ENCODE results near the gene MRPL11. TPM values are rescaled to one million over a fixed set of nuclear protein-coding genes. Genes with fewer than 3 reads are reported as not detected.

MRPL11 gene
- total and polyA plus RNA-seq, 2 donors (not counting 3 experiments of a cell fraction or from before 2014, with no cell fraction given): 54.9 to 69.1 TPM

DNA sequence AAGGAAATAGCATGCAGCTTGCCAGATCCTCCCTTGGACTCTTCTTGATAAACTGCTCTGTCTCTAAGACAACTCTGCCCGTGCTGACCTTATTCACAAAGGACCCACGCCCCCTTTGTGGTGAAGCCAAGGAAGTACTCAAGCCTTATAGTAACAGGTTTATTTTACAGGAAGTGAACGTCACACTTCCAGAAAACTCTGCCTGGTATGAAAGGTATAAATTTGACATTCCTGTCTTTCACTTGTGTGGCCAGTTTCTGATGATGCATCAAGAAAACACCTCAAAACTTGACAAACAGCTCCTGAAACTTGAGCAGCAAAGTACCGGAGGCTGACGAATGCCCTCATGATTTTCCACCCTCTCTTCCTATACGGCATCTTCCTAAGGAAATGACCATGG, 15.6 kb upstream of the MRPL11 start:
- H3K4me2 ChIP-seq (ENCODE audit: insufficient read depth, low read length): no peak overlapping the region
- H3K4me1 ChIP-seq (ENCODE audit: control insufficient read depth, extremely low read depth, insufficient read depth, low read length): no peaks in the 10 kb centered on the region
- no peaks in the 10 kb centered on the region for H3K36me3 ChIP-seq (ENCODE audit: control insufficient read depth in 2 of 2, extremely low read depth in 1 of 2, insufficient read depth in 2 of 2, low read length in 2 of 2)
- no peak overlapping the region for H3K9ac ChIP-seq (replicated peaks; ENCODE audit: extremely low read depth, insufficient read depth, low read length)
- H3K27me3 ChIP-seq (ENCODE audit: control insufficient read depth in 2 of 2, insufficient read depth in 2 of 2, low read length in 2 of 2): peaks cover 7 to 10% of the 10 kb centered on the region in 2 experiments
- no peak overlapping the region for H3K27ac ChIP-seq (ENCODE audit: insufficient read depth, low read depth, low read length)
- no TSS peak for BruUV-seq (replicated peaks)
- TF ChIP-seq, protein P1, sequence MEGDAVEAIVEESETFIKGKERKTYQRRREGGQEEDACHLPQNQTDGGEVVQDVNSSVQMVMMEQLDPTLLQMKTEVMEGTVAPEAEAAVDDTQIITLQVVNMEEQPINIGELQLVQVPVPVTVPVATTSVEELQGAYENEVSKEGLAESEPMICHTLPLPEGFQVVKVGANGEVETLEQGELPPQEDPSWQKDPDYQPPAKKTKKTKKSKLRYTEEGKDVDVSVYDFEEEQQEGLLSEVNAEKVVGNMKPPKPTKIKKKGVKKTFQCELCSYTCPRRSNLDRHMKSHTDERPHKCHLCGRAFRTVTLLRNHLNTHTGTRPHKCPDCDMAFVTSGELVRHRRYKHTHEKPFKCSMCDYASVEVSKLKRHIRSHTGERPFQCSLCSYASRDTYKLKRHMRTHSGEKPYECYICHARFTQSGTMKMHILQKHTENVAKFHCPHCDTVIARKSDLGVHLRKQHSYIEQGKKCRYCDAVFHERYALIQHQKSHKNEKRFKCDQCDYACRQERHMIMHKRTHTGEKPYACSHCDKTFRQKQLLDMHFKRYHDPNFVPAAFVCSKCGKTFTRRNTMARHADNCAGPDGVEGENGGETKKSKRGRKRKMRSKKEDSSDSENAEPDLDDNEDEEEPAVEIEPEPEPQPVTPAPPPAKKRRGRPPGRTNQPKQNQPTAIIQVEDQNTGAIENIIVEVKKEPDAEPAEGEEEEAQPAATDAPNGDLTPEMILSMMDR (IDR thresholded peaks at IDR 0.05; ENCODE audit: extremely low read depth in 1 of 2, insufficient read depth in 1 of 2, low read depth in 1 of 2, low read length in 2 of 2): no peak
- TF ChIP-seq MYC (IDR thresholded peaks at IDR 0.05; ENCODE audit: low read depth, low read length) (no peak), POLR2A (IDR thresholded peaks at IDR 0.05; ENCODE audit: low read depth, low read length) (no peak), GATA2 (IDR thresholded peaks at IDR 0.05; ENCODE audit: insufficient read depth, insufficient read length, low read depth, low read length) (no peak), FOS (IDR thresholded peaks at IDR 0.05; ENCODE audit: borderline replicate concordance, insufficient read depth, low read length) (no peak), EZH2 (IDR thresholded peaks at IDR 0.05; ENCODE audit: borderline replicate concordance, low read depth, low read length, severe bottlenecking) (no peak), JUN (IDR thresholded peaks at IDR 0.05; ENCODE audit: borderline replicate concordance, insufficient read depth, insufficient read length, low read depth) (no peak), POLR2AphosphoS5 (IDR thresholded peaks at IDR 0.05; ENCODE audit: insufficient read depth, low read depth, low read length) (no peak)
- TF ChIP-seq, protein P2, sequence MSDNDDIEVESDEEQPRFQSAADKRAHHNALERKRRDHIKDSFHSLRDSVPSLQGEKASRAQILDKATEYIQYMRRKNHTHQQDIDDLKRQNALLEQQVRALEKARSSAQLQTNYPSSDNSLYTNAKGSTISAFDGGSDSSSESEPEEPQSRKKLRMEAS (IDR thresholded peaks at IDR 0.05; ENCODE audit: insufficient read depth, insufficient read length): no peak
- no peak overlapping the region for H3K4me3 ChIP-seq (replicated peaks in 1 of 3; ENCODE audit: insufficient read depth in 1 of 3, low read depth in 1 of 3, low read length in 3 of 3)
- H3K79me2 ChIP-seq (ENCODE audit: control insufficient read depth, insufficient read depth, low read length): no peaks in the 10 kb centered on the region
- no peaks in the 10 kb centered on the region for H4K20me1 ChIP-seq (replicated peaks; ENCODE audit: control insufficient read depth, extremely low read depth, insufficient read depth, low read length)
- CTCF ChIA-PET: interaction anchor here (0.7 to 1.3 kb wide), 2 partner anchors 21 to 224 kb away, joined by 3 read pairs; no protein-coding TSS in a partner anchor
- FAIRE-seq (no peak), DNase-seq (ENCODE audit: low read depth, low spot score) (no peak)
- no peaks in the 10 kb centered on the region for H3K9me3 ChIP-seq (replicated peaks; ENCODE audit: control insufficient read depth, insufficient read depth, low read length)
- dilution Hi-C loops (cut with MboI; ENCODE audit: extremely low pct_ligation_motif_present, low sequenced_read_pairs): no loop called here
- no peak overlapping the region for H2AFZ ChIP-seq (ENCODE audit: low read depth, low read length)
- H3K9me1 ChIP-seq (replicated peaks; ENCODE audit: control insufficient read depth, extremely low read depth, insufficient read depth, low read length): no peaks in the 10 kb centered on the region
- POLR2A ChIA-PET: no interaction called here
- intact Hi-C loops (cut with micrococcal nuclease): no loop called here
